ENCODE data around the gene LAS1L. TPM values are rescaled to one million over a fixed set of nuclear protein-coding genes. Genes with fewer than 3 reads are reported as not detected.

The LAS1L gene
- total and polyA plus RNA-seq, 9 of the 15 experiments (the other 6 are each of a cell fraction or from before 2014, with no cell fraction given): 43.3 to 119 (median 86.4) TPM

DNA sequence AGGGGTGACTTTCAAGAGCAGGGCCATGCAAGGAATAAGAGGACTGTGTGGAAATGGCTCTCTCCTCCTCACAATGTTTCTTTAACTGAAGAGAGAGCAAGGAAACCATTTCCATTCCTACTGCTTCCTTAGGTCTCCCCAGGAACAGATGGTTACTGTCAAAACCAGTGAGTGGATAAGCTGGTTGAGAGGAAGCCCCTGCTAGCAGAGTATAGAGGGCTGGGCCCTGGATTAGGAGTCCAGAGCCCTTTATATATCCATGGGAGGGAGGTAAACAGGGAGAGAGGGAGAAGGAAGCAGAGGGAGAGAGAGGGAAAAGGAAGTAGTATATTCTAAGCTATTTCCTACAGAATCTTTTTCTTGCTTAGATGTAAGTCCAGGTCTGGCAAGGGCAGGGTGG is 43.8 kb upstream of the LAS1L start (continued):
- TF ChIP-seq, protein P1, sequence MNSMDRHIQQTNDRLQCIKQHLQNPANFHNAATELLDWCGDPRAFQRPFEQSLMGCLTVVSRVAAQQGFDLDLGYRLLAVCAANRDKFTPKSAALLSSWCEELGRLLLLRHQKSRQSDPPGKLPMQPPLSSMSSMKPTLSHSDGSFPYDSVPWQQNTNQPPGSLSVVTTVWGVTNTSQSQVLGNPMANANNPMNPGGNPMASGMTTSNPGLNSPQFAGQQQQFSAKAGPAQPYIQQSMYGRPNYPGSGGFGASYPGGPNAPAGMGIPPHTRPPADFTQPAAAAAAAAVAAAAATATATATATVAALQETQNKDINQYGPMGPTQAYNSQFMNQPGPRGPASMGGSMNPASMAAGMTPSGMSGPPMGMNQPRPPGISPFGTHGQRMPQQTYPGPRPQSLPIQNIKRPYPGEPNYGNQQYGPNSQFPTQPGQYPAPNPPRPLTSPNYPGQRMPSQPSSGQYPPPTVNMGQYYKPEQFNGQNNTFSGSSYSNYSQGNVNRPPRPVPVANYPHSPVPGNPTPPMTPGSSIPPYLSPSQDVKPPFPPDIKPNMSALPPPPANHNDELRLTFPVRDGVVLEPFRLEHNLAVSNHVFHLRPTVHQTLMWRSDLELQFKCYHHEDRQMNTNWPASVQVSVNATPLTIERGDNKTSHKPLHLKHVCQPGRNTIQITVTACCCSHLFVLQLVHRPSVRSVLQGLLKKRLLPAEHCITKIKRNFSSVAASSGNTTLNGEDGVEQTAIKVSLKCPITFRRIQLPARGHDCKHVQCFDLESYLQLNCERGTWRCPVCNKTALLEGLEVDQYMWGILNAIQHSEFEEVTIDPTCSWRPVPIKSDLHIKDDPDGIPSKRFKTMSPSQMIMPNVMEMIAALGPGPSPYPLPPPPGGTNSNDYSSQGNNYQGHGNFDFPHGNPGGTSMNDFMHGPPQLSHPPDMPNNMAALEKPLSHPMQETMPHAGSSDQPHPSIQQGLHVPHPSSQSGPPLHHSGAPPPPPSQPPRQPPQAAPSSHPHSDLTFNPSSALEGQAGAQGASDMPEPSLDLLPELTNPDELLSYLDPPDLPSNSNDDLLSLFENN (IDR thresholded peaks at IDR 0.05; ENCODE audit: low read depth in 2 of 2, low read length in 2 of 2): no peak
- no peak for TF ChIP-seq ZNF197 (CRISPR knock-in tag; IDR thresholded peaks at IDR 0.05; ENCODE audit: low read depth)

DNA sequence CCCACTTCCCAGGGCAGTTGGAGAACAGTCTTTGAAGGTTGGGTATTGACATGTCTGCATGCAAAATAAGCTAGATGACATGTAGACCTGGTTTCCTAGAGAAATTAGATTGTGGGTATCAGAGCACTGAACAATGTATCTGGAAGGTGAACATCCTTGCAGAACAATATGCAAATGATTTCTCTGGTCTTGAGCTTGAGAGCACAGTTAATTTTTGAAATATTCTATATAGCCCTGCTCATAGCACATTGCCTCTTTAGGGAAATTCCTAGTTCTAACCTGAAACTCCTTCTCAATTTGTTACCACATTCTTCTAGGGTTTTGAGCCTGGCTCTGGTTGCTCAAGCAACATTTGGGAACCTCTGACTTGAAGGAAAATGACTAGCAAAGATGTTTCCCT is 41.6 kb upstream of the LAS1L start:
- FAIRE-seq: no peak
- ATAC-seq: no peak
- Histone ChIP-seq H3K36me3 (ENCODE audit: control insufficient read depth, insufficient read depth, low read length) (no peaks in the 10 kb centered on the region), H3K79me2 (ENCODE audit: control insufficient read depth, insufficient read depth, low read length) (no peaks in the 10 kb centered on the region), H3K9me3 (replicated peaks; ENCODE audit: control insufficient read depth, insufficient read depth, low read depth, low read length) (no peaks in the 10 kb centered on the region), H2AFZ (ENCODE audit: low read depth, low read length) (no peak overlapping the region), H3K27me3 (ENCODE audit: control insufficient read depth in 2 of 2, insufficient read depth in 2 of 2, low read length in 2 of 2) (no peaks in the 10 kb centered on the region), H3K4me1 (replicated peaks in 1 of 2; ENCODE audit: control insufficient read depth in 2 of 2, insufficient read depth in 2 of 2, low read length in 2 of 2) (peaks cover 0 to 4% of the 10 kb centered on the region in 2 experiments; a peak in 3 of 5 replicates), H3K9me1 (ENCODE audit: control insufficient read depth, insufficient read depth, low read length) (no peaks in the 10 kb centered on the region), H3K4me2 (ENCODE audit: insufficient read depth, low read length) (no peak overlapping the region), H4K20me1 (replicated peaks; ENCODE audit: control insufficient read depth, insufficient read depth, low read length) (no peaks in the 10 kb centered on the region), H3K27ac (ENCODE audit: extremely low read depth, low read depth, low read length) (no peak overlapping the region), H3K9ac (ENCODE audit: insufficient read depth in 1 of 2, low read depth in 2 of 2, low read length in 2 of 2) (no peak overlapping the region), H3K4me3 (no peak overlapping the region)
- ChIA-PET POLR2A (no interaction called here), CTCF (ENCODE audit: low intra/inter-chr PET ratio) (no interaction called here)
- intact Hi-C loops (cut with micrococcal nuclease) (no loop called here), in situ Hi-C loops (cut with MboI) (loop anchor here (25.0 kb wide), 1 partner anchor 836 kb away; no protein-coding TSS in a partner anchor)
- TF ChIP-seq ZBED1 (IDR thresholded peaks at IDR 0.05) (no peak), ZNF165 (CRISPR knock-in tag; IDR thresholded peaks at IDR 0.05; ENCODE audit: borderline replicate concordance) (no peak), ZKSCAN1 (IDR thresholded peaks at IDR 0.05; ENCODE audit: low read depth, low read length) (no peak), ZNF239 (CRISPR knock-in tag; IDR thresholded peaks at IDR 0.05) (no peak), IFI16 (CRISPR knock-in tag; IDR thresholded peaks at IDR 0.05) (no peak), ZFP36 (IDR thresholded peaks at IDR 0.05; ENCODE audit: low read depth, low read length, partially characterized antibody) (no peak), ZFP1 (CRISPR knock-in tag; IDR thresholded peaks at IDR 0.05) (no peak), SIX5 (IDR thresholded peaks at IDR 0.05; ENCODE audit: borderline replicate concordance in 1 of 2, insufficient read depth in 1 of 2, low read depth in 1 of 2, low read length in 2 of 2) (no peak), KDM4B (IDR thresholded peaks at IDR 0.05; ENCODE audit: borderline replicate concordance in 2 of 2, low read depth in 1 of 2) (no peak), ZC3H11A (IDR thresholded peaks at IDR 0.05; ENCODE audit: low read depth, low read length) (no peak), MTA3 (IDR thresholded peaks at IDR 0.05; ENCODE audit: borderline replicate concordance) (no peak)
- TF ChIP-seq, protein P2, sequence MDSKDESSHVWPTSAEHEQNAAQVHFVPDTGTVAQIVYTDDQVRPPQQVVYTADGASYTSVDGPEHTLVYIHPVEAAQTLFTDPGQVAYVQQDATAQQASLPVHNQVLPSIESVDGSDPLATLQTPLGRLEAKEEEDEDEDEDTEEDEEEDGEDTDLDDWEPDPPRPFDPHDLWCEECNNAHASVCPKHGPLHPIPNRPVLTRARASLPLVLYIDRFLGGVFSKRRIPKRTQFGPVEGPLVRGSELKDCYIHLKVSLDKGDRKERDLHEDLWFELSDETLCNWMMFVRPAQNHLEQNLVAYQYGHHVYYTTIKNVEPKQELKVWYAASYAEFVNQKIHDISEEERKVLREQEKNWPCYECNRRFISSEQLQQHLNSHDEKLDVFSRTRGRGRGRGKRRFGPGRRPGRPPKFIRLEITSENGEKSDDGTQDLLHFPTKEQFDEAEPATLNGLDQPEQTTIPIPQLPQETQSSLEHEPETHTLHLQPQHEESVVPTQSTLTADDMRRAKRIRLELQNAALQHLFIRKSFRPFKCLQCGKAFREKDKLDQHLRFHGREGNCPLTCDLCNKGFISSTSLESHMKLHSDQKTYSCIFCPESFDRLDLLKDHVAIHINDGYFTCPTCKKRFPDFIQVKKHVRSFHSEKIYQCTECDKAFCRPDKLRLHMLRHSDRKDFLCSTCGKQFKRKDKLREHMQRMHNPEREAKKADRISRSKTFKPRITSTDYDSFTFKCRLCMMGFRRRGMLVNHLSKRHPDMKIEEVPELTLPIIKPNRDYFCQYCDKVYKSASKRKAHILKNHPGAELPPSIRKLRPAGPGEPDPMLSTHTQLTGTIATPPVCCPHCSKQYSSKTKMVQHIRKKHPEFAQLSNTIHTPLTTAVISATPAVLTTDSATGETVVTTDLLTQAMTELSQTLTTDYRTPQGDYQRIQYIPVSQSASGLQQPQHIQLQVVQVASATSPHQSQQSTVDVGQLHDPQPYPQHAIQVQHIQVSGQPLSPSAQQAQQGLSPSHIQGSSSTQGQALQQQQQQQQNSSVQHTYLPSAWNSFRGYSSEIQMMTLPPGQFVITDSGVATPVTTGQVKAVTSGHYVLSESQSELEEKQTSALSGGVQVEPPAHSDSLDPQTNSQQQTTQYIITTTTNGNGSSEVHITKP (IDR thresholded peaks at IDR 0.05; ENCODE audit: partially characterized antibody): no peak
- BruUV-seq (replicated peaks): no TSS peak
- DNase-seq (ENCODE audit: extremely low read depth in 1 of 4, low spot score in 3 of 4): no peak
